ENCODE data around the gene METTL21A. TPM values are rescaled to one million over a fixed set of nuclear protein-coding genes. Genes with fewer than 3 reads are reported as not detected.

METTL21A gene
- 11.3 TPM for total RNA-seq

DNA sequence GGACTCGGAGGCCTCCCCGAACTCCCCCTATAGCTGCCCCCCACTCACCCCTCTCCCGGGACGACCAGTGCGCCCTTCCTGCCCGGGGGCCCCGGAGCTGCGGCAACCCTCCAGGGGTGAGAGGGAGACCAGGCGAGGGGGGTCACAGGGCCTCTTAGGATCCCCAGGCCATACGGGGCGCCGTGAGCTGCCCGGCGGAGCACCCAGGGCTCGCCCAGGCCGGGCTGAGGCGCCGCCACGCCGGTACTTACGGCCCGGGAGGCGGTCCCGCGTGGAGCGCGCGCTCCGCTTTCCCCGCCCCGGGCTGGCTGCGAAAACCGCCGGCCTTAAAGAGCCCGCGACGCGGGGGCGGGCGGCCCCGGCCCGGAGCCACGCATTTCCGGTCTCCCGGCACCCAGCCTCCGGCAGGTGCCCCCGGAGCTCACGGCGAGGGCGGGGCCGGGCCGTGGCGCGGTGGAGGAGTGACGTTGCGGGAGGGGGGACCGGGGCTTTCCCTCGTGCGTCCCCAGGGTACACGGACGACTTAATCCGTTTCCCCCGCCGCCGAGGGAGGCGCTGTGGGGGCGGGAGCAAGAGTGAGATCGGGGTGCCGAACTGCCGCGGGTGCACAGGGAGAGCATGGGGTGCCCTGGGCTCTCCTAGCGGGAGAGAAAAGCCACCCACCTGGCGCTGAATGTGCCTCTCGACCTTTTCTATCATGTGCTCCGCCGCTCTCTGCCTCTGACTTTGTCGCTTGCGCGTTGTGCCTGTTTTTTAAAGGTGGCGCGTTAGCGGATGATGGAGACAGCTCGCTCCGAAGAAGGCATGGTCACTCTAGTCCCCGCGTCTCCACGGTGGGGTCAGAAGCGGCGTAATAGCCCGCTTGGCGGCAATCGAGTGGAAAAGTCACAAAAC is at the start of gene METTL21A:
Gene METTL21A (minus strand): TSS at position 381 of the 894 bp plus-strand sequence. CDS start 1,019 bp downstream, outside the sequence.

Small RNAs within 50 kb of the gene (small RNA-seq; reads per million reads assigned to genes)
- gene RPS29P9 (ENCODE audit: low replicate concordance), result not detected

Other genes starting within 250 kb of the METTL21A start
- gene CREB1, start 95.4 kb downstream of the METTL21A start, total RNA-seq, result 133 TPM
- 21.0 TPM for gene CCNYL1, start 86.2 kb upstream of the METTL21A start, total RNA-seq
- gene FZD5, start 144.5 kb upstream of the METTL21A start, total RNA-seq, result 1.6 TPM